Karpas-422 (cell line): ENCODE measurements around the gene HIBADH. TPM values are rescaled to one million over a fixed set of nuclear protein-coding genes. Genes with fewer than 3 reads are reported as not detected.
"Not testable (repeated sequence)": the region's sequence is repeated elsewhere in the genome, so short reads cannot be mapped to it uniquely, and the experiment has no call there.

ENCODE experiments used
- DNase-seq: peaks from one replicate; pipeline ENCODE4 v3.0.0-alpha.2; 2015
- H2AFZ ChIP-seq: fragments of 200-600 bp; sonication (generic); 2 replicates; pipeline ENCODE4 v1.6.1; 2014; ENCODE audit warnings: antibody characterized with exemption, low read length, mixed read lengths
- H3K27ac ChIP-seq: fragments of 200-600 bp; sonication (generic); 2 replicates; pipeline ENCODE4 v1.5.1; 2014; ENCODE audit warnings: mild to moderate bottlenecking, low read length, moderate library complexity
- H3K27me3 ChIP-seq: fragments of 200-600 bp; sonication (generic); 2 replicates; pipeline ENCODE4 v1.6.1; 2014; ENCODE audit warnings: low read length, mixed read lengths
- H3K36me3 ChIP-seq: fragments of 200-600 bp; sonication (generic); 2 replicates; pipeline ENCODE4 v1.6.1; 2014; ENCODE audit warnings: low read length, mixed read lengths; ENCODE audit not compliant: insufficient read depth
- H3K4me1 ChIP-seq: fragments of 200-600 bp; sonication (generic); 2 replicates; pipeline ENCODE4 v1.6.1; 2014; ENCODE audit warnings: mild to moderate bottlenecking, low read length, mixed read lengths
- H3K4me2 ChIP-seq: fragments of 200-600 bp; sonication (generic); 2 replicates; pipeline ENCODE4 v1.6.1; 2014; ENCODE audit warnings: low read length, low read depth, mild to moderate bottlenecking; ENCODE audit not compliant: poor library complexity, severe bottlenecking
- H3K4me3 ChIP-seq: fragments of 200-600 bp; sonication (generic); 2 replicates; pipeline ENCODE4 v1.5.1; 2014; ENCODE audit warnings: mild to moderate bottlenecking, antibody characterized with exemption, low read length, mixed read lengths
- H3K79me2 ChIP-seq: fragments of 200-600 bp; sonication (generic); 2 replicates; pipeline ENCODE4 v1.6.1; 2014; ENCODE audit warnings: mild to moderate bottlenecking, low read length, mixed read lengths
- H3K9ac ChIP-seq: fragments of 200-600 bp; sonication (generic); 2 replicates; pipeline ENCODE4 v1.6.0; 2014; ENCODE audit warnings: low read length
- H3K9me2 ChIP-seq: fragments of 200-600 bp; sonication (generic), shearing (Covaris generic); replicated peaks from 2 replicates; pipeline ENCODE4 v1.6.0; 2014; ENCODE audit warnings: mild to moderate bottlenecking, low read length, moderate library complexity; ENCODE audit not compliant: insufficient read depth
- H3K9me3 ChIP-seq: fragments of 300-700, 200-600 bp; sonication (generic); 2 replicates; pipeline ENCODE4 v1.6.1; 2014; ENCODE audit warnings: low read length, mixed read lengths
- H4K20me1 ChIP-seq: fragments of 200-600 bp; sonication (generic); 2 replicates; pipeline ENCODE4 v1.6.1; 2014; ENCODE audit warnings: mild to moderate bottlenecking, antibody characterized with exemption, low read length, low read depth; ENCODE audit not compliant: insufficient read depth
- total RNA-seq: library from RNA; depleted of rRNA; stranded (reverse); fragments of >200 nt; shearing (Covaris generic); gene quantifications from 2 replicates; pipeline ENCODE4 v1.2.3, GENCODE V29; 2014; ENCODE audit warnings: low replicate concordance

Gene HIBADH
- total RNA-seq, 1 experiment from 2014 or later = 30.1 TPM

DNA sequence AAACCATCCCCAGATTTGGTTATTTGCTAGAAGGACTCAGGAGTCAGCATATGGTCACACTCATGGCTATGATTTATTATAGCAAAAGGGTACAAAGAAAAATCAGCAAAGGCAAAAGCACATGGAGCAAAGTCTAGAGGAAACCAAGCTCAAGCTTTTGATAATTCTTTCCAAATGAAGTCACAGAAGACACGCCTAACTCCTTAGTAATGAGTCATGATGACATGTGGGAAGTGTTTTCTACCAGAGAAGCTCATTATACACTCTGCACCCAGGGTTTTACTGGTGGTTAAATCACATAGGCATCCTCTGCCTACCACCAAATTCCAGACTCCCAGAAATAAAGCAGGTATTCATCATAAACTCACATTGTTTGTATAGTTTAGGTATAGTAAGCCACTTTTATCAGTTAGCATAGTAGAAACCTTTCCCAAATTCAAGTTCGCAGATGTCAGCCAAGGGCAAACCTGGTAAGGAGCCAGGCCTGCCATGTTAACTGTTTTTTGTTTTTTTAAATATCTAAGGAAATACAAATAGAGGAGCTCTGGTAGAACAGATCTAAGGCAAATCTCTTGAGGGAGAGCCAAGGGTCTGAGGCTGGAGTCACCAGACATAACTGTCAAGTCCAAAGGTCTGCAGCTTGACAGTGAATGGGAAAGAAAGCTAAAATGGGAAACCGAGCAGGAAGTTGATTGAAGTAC, 15.4 kb upstream of the HIBADH start:
- Histone ChIP-seq H3K9ac (no peak overlapping the region), H3K27ac (no peak overlapping the region), H2AFZ (no peak overlapping the region), H4K20me1 (no peaks in the 10 kb centered on the region), H3K36me3 (no peaks in the 10 kb centered on the region), H3K9me3 (no peaks in the 10 kb centered on the region), H3K4me3 (no peak overlapping the region), H3K27me3 (no peaks in the 10 kb centered on the region), H3K79me2 (no peaks in the 10 kb centered on the region), H3K4me1 (peaks cover 16% of the 10 kb centered on the region), H3K9me2 (no peaks in the 10 kb centered on the region), H3K4me2 (no peak overlapping the region)
- no peak for DNase-seq

DNA sequence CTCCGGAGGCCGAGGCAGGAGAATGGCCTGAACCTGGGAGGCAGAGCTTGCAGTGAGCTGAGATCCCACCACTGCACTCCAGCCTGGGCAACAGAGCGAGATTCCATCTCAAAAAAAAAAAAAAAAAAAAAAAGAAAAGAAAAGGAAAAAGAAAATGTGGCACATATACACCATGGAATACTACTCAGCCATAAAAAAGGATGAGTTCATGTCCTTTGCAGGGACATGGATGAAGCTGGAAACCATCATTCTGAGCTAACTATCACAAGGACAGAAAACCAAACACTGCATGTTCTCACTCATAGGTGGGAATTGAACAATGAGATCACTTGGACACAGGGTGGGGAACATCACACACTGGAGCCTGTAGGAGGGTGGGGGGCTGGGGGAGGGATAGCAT, 11.4 kb upstream of the HIBADH start:
- H3K4me1 ChIP-seq, H3K79me2 ChIP-seq, H3K4me3 ChIP-seq, H3K36me3 ChIP-seq, H2AFZ ChIP-seq, H3K9me3 ChIP-seq, H3K27me3 ChIP-seq, H3K27ac ChIP-seq, H3K9ac ChIP-seq, H4K20me1 ChIP-seq, H3K4me2 ChIP-seq, H3K9me2 ChIP-seq, DNase-seq: not testable (repeated sequence)

DNA sequence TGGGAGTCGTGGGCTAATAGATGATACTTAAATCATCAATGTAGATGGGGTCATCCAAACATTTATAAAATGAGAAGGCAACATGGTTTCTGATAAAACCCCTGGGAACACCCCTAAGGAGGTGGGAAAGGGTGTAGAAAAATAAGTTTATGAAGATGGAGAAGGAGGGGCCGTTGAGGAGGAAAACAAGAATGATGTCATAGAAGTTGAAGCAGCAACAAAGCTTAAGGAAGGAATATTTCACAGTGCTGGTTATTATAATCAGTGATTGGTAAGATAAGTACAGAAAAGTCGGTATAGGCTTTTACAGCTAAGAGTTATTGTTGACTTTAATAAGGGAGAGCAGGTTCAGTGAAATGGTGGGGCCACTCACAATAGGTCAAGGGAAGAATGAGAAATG, 9.0 kb upstream of the HIBADH start:
- Histone ChIP-seq H3K4me2 (no peak overlapping the region), H3K36me3 (no peaks in the 10 kb centered on the region), H3K9me3 (no peaks in the 10 kb centered on the region), H3K9me2 (no peaks in the 10 kb centered on the region), H3K27me3 (no peaks in the 10 kb centered on the region), H3K4me3 (no peak overlapping the region), H2AFZ (no peak overlapping the region), H3K79me2 (no peaks in the 10 kb centered on the region), H3K4me1 (no peaks in the 10 kb centered on the region), H4K20me1 (no peaks in the 10 kb centered on the region), H3K9ac (no peak overlapping the region), H3K27ac (no peak overlapping the region)
- DNase-seq = no peak

DNA sequence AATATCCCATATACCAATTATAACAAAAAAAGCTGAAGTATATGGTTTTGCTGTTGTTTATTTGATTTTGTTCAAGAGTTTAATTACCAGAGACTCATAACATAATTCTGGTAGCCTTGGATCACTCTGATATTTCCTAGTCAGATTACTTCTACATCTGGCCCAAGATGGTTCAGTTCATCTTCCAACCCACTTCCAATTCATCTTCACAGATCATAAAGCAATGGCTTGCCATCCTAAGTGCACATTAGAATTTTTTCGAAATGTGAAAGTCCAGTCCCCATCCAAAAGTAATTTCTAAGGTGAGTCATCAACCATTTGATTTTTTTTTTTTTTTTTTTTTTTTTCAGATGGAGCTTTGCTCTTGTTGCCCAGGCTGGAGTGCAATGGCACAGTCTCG, 8.0 kb upstream of the HIBADH start:
- no peaks in the 10 kb centered on the region for H3K27me3 ChIP-seq
- H4K20me1 ChIP-seq = no peaks in the 10 kb centered on the region
- no peak for DNase-seq
- H3K9ac ChIP-seq = no peak overlapping the region
- no peaks in the 10 kb centered on the region for H3K36me3 ChIP-seq
- no peaks in the 10 kb centered on the region for H3K9me2 ChIP-seq
- no peaks in the 10 kb centered on the region for H3K9me3 ChIP-seq
- no peak overlapping the region for H3K4me2 ChIP-seq
- no peak overlapping the region for H2AFZ ChIP-seq
- H3K79me2 ChIP-seq = no peaks in the 10 kb centered on the region
- no peak overlapping the region for H3K27ac ChIP-seq
- no peak overlapping the region for H3K4me3 ChIP-seq
- H3K4me1 ChIP-seq = no peaks in the 10 kb centered on the region

DNA sequence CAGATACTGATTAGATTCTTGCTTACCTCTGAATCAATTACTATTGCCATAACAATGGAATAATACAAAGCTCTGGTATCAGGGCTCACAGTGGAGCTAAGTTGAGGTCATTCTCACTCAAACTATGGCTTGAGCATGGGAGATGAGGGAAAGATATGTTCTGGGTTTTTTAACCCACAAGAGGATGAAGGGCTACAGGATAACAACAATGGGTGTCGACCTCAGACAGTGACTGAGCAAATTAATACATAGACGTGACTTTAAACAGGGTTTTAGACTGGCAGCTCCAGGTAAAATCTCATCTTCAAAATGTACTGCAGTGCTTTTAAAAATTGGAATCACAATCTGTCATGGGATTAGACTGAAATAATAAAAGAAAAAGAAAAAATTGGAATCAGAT, 7.5 kb upstream of the HIBADH start:
- Histone ChIP-seq H3K27me3 (no peaks in the 10 kb centered on the region), H4K20me1 (no peaks in the 10 kb centered on the region), H3K27ac (no peak overlapping the region), H3K79me2 (no peaks in the 10 kb centered on the region), H3K4me1 (no peaks in the 10 kb centered on the region), H3K9ac (no peak overlapping the region), H3K4me2 (no peak overlapping the region), H3K36me3 (no peaks in the 10 kb centered on the region), H3K9me3 (no peaks in the 10 kb centered on the region), H3K4me3 (no peak overlapping the region), H3K9me2 (no peaks in the 10 kb centered on the region), H2AFZ (no peak overlapping the region)
- DNase-seq = no peak

DNA sequence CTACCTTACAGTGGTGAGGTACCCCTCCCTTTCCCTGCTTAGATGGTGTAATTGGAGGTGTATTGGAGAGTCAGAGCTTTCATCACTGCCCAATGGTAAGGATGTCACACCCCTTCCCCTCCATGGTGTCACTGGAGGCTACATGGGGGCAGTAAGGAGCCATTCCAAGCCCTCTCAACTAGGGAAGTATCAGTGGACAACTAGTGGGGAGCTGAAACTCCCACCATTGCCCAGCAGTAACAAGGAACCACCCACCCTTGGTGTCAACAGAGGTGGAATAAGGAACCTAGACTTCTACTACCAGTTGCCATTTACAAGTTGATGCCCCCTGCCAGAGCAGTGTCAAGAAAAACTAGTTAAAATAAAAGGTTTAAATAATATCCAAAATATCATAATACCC, 2.8 kb upstream of the HIBADH start:
- no peak overlapping the region for H3K9ac ChIP-seq
- H3K36me3 ChIP-seq = no peaks in the 10 kb centered on the region
- H3K4me1 ChIP-seq = peaks cover 14% of the 10 kb centered on the region
- H3K9me3 ChIP-seq = no peaks in the 10 kb centered on the region
- no peak overlapping the region for H3K4me3 ChIP-seq
- peaks cover 14% of the 10 kb centered on the region for H3K79me2 ChIP-seq
- H3K9me2 ChIP-seq = no peaks in the 10 kb centered on the region
- no peak for DNase-seq
- no peak overlapping the region for H2AFZ ChIP-seq
- no peak overlapping the region for H3K4me2 ChIP-seq
- no peaks in the 10 kb centered on the region for H4K20me1 ChIP-seq
- no peaks in the 10 kb centered on the region for H3K27me3 ChIP-seq
- no peak overlapping the region for H3K27ac ChIP-seq

DNA sequence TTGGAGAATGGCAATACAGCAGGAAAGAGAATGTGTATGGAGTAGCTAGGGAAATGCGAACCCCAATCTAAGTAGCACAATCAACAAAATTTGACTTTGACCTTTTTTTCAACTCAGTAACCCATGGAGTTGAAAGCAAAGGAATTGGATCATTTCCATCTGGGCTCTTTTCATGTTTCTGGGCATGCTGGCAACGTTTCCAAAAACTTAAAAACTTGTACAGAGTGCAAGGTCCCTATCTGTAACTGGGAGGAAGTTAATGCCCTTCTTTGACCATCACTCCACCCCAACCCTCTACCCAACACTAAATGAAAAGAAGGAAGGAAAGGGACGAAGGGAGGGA, 1.3 kb upstream of the HIBADH start:
- H3K79me2 ChIP-seq = peaks cover 14% of the 10 kb centered on the region
- H3K9me2 ChIP-seq = no peaks in the 10 kb centered on the region
- peaks cover 14% of the 10 kb centered on the region for H3K4me1 ChIP-seq
- no peak overlapping the region for H3K4me3 ChIP-seq
- H4K20me1 ChIP-seq = no peaks in the 10 kb centered on the region
- no peaks in the 10 kb centered on the region for H3K27me3 ChIP-seq
- no peaks in the 10 kb centered on the region for H3K9me3 ChIP-seq
- no peak overlapping the region for H3K27ac ChIP-seq
- no peaks in the 10 kb centered on the region for H3K36me3 ChIP-seq
- DNase-seq = no peak
- H2AFZ ChIP-seq = no peak overlapping the region
- no peak overlapping the region for H3K4me2 ChIP-seq
- no peak overlapping the region for H3K9ac ChIP-seq

DNA sequence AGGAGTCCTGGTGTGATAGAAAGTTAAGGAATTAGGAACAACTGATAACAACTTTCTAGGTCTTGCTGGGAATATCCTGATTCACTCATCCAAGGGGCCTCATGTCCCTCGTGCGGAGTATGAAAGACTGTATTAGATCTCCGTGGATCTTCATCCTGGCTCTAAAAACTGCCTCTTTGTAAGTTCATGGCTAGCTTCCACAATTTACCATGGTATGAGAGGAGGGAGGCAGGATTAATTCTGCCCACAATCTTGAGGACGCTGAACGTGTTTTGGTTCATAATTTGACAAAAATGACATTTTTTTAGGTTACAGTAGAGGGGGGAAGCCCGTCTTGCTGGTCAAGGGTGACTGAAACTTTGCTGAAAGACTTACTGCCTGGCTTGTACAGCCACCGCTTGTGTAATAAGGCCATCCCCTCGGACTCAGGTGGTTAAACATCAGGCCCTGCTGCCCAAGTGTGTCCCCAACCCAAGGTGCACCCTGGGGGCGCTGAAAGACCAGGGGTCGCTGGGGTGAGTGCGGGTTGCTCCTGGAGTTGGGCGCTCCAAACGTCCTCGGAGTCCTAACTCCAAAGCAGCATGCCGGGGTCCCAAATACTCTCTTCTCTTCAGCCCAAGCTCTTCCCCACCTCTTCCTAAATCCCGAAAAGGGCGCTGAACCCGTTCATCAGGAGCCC, 733 bp downstream of the HIBADH start:
- Histone ChIP-seq H3K79me2 (peaks cover 14% of the 10 kb centered on the region), H3K4me1 (peaks cover 14% of the 10 kb centered on the region), H2AFZ (peak overlapping the region; percentile 98), H3K9me3 (no peaks in the 10 kb centered on the region), H3K4me3 (peak overlapping the region; percentile 86), H3K4me2 (peak overlapping the region; percentile 96), H3K27ac (no peak overlapping the region), H3K27me3 (no peaks in the 10 kb centered on the region), H4K20me1 (no peaks in the 10 kb centered on the region), H3K9ac (peak overlapping the region; percentile 91), H3K36me3 (no peaks in the 10 kb centered on the region), H3K9me2 (no peaks in the 10 kb centered on the region)
- DNase-seq = peak; percentile 63
